NCI-H345 (cell line): Measurements from ENCODE around the gene ZDHHC18.
"Not testable (repeated sequence)": the region's sequence is repeated elsewhere in the genome, so short reads cannot be mapped to it uniquely, and the experiment has no call there.

Source experiments
- DNase-seq: peaks from one replicate; lab custom pipeline; 2025; lab: John Stamatoyannopoulos, UW

The ZDHHC18 gene

DNA sequence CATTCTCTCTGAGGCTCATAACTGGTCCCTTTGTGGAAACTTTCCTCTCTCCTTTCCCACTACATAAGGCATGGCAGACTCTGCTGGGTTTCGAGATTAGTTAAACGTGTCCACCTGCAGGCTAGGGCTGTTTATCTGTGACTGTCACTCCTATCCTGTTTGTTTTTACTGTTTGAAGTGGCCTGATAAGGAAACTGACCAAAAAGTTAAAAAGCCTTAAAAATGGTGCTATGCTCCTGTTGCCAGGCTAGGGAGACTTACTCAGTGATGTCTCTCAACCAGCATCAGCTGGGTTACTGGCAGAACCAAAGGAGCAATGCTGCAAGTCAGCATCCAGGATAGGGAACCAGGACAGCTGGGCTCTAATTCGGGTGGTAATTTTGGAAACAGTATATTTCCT, 34.9 kb upstream of the ZDHHC18 start:
- DNase-seq: no peak

DNA sequence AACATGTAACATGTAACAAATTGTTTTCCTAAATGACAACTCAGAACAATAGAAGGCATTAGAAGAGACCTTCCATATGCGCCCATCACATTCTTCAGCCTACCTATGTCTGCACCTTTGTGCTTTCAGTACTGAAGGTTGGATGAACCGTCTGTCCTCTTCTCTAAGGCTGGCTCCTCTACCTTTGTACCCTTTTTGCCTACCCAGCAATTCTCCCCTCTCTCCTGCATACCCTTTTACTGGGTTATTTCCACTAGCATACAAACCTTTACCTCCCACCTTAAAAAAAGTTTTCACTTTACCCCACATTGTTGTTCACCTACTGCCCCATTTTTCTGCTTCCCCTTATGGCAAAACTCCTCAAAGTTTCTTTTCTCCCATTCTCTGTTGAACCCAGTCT, 33.6 kb upstream of the ZDHHC18 start:
- no peak for DNase-seq

DNA sequence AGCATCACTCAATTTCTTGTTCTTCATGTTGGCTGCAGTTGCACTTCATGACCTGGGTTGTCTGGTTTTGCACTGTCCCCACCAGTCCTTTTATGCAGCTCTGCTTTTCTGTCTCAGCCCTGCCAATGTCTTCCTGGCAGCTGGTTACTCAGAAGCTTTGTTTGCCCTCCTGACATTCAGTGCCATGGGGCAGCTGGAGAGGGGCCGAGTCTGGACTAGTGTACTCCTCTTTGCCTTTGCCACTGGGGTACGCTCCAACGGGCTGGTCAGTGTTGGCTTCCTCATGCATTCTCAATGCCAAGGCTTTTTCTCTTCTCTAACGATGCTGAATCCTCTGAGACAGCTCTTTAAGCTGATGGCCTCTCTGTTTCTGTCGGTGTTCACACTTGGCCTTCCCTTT, 32.1 kb upstream of the ZDHHC18 start:
- DNase-seq: no peak

DNA sequence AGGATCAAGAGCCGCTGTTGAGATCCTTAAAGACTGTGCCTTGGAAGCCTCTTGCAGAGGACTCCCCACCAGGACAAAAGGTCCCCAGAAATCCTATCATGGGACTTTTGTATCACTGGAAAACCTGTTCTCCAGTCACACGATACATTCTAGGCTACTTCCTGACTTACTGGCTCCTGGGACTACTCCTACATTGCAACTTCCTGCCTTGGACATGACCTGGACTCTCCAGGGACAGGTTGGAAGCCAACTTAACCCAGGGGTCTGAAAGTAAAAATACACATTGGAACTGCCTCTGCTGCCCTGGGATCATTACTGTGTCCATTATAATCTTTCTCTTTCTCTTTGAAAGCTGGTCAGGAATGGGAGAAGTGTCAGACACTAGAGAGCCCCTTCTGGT, 28.9 kb upstream of the ZDHHC18 start:
- DNase-seq: no peak

DNA sequence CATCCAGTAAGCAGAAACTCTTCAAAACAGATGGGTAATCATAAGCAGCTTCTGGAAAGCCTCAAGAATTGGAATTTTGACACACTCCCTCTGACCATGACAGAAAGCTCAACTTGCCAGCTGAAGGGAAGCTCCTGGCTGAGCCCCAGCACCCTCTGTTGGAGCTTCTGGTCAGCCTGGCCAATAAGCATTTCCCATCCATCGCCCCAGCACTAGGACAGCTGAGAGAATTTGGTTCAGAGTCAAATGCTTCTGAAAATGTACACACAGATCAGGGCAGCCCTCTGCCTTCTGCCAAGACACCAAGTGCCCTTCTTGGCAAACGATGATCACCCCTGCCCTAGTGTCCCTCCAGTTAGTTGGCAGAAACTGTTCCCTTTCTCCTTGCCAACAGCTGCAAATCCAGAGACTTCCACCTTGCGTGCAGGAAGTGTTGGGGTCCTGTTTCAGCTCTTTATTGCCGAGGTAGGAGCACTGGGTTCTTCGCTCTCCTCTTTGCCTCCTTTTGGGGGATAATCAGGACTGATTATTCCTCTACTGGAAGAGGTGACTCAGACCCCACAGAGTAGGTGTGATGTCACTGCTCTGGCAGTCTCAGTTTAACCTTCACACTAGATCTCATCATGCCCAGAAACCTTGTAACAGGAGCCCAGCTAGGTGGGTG, 26.9 kb upstream of the ZDHHC18 start:
- DNase-seq: no peak

DNA sequence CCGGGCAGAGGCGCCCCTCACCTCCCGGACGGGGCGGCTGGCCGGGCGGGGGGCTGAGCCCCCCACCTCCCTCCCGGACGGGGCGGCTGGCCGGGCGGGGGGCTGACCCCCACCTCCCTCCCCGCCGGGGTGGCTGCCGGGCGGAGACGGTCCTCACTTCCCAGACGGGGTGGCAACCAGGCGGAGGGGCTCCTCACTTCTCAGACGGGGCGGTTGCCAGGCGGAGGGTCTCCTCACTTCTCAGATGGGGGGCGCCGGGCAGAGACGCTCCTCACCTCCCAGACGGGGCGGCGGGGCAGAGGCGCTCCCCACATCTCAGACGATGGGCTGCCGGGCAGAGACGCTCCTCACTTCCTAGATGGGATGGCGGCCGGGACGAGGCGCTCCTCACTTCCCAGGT, 22.6 kb upstream of the ZDHHC18 start:
- DNase-seq: not testable (repeated sequence)

DNA sequence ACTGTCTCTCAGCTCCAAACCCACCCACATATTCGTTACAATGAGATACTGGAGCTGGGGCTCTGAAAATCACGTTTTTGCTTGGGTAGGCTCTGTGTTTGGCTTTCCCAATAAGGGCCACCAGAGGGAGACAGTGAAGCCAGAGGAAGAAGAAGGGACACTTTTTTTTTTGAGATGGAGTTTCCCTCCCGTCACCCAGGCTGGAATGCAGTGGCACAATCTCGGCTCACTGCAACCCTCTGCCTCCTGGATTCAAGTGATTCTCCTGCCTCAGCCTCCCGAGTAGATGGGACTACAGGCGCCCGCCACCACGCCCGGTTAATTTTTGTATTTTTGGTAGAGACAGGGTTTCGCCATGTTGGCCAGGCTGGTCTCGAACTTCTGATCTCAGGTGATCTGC, 16.4 kb upstream of the ZDHHC18 start:
- DNase-seq: peak; percentile 51

DNA sequence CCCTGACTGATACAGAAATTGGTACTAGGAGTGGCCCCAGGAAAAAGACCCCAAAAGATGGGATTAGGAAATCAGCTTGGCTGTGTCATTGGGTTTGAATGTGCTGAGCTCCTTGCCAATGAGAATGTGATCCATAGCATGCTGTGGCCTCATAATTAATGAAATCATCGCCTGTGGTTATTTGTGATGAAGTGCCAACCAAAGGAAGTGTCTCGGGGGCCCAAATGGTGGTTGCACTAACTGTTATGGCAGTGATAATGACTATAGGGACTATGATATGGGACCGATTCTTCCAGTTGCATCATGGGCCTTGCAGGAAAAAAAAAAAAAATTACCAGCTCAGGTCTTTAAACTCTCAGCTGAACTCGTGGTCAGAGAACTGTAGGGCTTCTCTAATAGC, 15.4 kb upstream of the ZDHHC18 start:
- DNase-seq: no peak

DNA sequence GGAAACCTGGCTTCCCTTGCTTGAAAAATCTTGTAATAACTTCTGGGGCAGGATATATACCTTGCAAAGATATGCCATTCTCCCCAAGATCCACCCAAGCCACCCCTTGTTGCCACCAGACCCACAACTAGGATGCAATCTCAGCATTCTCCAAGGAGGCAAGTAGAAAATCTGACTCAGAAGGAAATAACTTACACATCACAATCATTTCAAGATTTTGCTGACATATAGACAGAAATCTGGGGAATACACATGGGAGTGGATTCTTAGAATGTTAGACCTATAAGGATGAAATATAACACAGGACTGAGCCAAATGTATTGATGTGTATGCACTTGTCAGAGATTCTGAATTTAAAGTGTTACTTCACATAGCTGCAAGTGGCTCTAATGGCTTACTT, 14.8 kb upstream of the ZDHHC18 start:
- no peak for DNase-seq

DNA sequence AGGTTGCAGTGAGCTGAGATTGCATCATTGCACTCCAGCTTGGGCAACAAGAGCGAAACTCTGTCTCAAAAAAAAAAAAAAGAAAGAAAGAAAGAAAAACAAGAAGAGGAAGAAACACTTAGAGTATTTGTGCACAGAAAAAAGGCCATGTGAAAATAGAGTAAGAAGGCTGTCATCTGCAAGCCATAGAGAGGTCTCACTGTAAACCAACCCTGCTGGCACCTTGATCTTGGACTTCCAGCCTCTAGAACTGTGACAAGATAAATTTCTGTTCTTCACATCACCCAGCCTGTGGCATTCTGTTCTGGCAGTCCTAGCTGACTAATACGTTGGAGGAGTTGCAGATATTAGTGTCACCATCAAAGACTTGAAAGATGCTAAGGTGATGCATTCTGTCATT, 12.1 kb upstream of the ZDHHC18 start:
- no peak for DNase-seq

DNA sequence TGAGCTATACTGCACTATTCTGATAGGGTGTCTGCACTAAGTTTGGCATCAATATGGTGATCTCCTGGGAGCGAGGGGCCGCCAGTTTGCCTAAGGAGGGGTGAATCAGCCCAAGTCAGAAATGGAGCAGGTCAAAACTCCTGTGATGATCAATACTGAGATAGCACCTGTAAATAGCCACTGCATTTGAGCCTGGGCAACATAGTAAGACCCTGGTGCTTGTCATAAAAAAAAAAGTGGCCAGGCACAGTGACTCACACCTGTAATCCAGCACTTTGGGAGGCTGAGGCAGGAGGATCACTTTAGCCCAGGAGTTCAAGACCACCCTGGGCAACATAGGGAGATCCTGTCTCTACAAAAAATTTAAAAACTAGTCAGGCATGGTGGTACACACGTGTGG, 11.6 kb upstream of the ZDHHC18 start:
- no peak for DNase-seq

DNA sequence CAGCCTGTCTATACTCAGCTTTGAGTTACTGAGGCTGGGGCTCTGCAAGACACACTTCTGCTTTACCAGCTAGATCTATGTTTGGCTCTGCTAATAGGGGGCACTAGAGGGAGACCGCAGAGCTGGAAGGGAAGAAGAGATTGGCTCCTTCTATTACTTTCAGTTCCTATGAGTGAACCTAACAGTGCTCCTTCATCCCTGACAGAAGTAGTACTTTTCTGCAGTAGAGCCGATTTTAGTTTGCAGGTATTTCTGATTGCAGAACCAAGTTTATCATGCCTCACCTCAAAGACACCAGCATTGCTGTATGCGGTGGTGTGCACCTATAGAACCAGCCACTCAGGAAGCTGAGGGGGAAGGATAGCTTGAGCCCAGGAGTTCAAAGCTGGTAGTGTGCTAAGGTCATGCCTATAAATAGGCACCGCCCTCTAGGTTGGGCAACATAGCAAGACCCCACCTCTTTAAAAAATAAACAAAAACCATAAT, 5.7 kb upstream of the ZDHHC18 start:
- no peak for DNase-seq

DNA sequence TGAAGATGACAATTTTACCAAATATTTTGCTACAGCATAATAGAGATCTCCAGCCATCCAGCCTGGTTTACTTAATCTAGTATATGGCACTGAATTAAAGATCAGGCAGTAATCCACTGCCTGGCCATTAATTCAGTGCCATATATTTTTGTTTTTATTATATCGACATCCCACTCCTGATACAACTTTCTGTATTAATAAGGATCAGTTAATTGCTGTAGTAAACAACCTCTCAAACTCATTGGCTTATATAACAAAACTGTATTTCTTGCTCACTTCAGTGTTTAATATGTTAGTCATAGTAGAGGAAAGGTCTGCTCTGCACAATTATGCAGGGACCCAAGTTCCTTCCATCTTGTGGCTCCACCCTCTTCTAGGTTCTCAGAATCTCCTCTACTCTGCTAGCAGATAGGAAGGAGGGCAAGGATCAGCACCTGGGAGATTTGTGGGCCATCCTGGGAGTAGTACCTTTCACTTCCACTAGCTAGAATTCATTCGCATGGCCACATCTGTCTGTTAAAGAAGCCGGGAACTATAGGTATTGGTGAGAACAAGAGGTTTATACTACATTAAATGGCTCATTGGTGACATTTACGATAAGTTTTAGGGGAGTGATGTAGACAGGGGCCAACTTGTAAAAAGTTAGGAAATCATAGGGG, 3.6 kb upstream of the ZDHHC18 start:
- no peak for DNase-seq

DNA sequence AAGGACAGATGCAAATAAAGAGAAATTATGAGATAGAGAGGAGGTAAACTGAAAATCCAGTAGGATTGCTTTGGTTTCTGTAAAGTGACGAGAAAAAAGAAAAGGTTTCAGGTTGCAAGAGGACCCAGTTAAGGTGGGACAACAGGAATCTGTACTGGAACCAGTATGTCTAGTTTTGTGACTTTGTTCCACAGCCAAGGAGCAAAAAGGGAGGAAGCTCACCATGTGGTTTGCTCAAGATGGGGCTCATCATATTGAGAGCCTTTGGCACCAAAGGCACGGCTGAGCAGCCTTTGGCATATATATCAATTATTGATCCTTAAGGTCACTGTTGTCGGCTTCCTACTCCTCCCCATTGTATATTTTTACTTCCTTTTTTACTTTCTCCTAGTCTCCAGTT, 1.8 kb upstream of the ZDHHC18 start:
- no peak for DNase-seq

DNA sequence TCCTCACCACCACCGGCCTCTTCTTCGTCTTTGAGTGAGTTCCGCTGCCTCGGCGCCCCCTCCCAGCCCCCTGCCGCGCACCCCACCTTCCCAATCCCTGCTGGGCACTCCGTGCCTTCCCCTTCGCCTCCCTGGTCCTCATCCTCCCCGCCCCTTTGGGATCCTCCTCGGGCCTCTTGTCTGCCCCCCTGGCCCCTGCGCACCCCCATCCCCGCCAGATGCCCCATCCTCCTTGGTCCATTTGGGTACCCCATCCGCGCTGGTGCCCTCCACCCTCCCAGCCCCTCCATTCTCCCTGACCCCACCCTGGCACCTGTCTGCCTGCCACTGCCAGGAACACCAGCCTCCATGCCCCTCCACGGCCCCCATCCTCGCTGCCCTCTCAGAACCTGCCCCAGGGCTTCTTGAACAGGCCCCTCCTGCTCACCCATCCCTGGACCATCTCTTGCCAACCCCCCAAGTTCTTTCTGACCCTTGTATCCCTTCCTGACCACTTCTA, 667 bp downstream of the ZDHHC18 start:
- no peak for DNase-seq

DNA sequence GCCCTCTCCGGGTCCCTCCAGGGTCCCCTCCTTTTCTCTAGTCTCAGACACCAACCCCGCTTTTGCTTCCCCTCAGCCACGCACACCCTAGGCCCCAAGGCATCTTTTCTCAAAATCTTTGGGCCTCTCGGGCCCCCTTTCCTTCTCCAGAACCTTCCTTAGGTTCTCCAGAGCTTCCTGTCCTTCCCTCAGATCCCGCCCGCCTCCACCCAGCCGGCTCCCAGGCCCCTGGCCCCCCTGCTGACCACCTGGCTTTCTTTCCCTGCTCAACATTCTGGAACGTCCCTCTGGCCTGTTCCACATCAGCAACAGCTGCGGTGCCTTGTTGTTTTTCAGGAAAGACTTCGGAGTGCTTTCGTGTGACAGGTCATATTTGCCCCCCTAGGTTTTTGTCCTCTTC, 1.2 kb downstream of the ZDHHC18 start:
- DNase-seq: no peak

DNA sequence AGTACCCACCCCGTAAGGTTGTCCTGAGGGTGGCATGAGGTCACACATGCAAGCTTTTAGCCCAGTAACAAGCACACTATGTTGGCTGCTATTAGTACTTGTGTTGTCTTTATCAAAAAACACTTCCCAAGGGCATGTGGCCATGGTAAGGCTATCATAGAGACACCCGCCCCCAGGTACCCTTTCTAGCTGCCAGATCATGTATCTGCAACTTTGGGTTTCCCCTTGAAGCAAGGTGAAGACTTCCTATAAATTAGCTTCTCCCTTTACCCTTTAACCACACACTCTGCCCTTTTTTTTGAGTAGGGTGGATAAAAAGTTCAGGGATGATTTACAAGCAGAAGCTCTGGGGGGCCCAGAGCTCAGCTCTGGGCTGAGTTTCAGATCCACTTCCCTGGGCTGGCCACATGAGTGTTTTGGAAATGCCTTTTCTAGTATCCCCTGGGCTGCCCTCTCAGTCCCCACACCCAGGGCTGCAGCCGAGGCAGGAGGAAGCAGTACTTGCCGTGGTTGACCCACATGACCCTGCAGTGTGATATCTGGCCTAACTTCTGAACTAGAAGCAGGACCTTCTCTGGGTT, 2.0 kb downstream of the ZDHHC18 start:
- no peak for DNase-seq

DNA sequence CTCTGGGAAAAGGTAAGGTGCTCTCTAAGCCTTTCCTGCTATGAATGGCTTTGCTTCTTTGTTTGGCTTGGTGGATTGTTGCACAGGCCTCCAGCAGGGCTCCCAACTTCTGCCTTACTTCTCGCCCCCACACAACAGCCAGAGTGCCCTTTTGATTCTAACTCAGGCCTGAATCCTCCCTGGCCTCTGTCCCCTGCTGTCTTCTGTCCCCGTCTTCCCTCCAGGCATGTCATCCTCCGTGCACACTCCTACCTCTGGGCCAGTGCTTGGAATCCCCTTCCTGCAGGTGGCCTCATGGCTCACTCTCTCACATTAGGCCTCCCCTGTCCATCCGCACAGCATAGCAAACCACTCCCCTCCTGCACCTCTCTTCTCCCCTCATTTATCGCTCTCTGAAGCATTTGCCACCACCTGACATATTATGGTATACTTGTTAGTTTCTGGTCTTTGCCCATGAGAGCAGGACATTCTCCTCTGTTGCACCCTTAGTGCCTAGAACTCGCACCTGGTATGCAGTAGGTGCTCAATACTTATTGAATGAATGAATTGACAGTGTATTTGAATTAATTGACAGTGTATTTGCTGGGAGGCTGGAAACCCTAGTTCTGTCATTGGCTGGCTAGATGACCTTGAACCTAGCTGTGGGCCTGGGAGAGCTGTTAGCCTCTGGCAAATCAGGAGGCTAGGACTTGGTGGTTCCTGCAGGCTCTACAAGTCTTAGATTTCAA, 2.9 kb downstream of the ZDHHC18 start:
- no peak for DNase-seq

DNA sequence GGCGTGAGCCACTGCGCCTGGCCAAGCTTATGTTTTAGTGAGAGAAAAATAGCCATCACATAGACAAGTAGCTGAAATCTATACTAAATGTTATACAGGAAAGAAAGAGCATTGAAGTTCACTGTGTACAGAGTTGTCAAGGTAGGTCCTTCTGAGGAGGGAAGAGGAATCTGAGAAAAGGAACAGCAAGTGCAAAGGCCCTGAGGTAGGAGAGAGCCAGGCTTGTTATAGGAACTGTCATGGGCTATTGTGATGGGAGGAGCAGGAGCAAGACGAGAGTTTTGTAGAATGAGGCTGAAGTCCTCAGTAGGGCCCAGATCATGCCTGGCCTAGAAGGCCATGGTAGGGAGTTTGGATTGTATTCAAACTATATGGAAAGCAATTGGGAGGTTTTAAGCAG, 4.6 kb downstream of the ZDHHC18 start:
- no peak for DNase-seq

DNA sequence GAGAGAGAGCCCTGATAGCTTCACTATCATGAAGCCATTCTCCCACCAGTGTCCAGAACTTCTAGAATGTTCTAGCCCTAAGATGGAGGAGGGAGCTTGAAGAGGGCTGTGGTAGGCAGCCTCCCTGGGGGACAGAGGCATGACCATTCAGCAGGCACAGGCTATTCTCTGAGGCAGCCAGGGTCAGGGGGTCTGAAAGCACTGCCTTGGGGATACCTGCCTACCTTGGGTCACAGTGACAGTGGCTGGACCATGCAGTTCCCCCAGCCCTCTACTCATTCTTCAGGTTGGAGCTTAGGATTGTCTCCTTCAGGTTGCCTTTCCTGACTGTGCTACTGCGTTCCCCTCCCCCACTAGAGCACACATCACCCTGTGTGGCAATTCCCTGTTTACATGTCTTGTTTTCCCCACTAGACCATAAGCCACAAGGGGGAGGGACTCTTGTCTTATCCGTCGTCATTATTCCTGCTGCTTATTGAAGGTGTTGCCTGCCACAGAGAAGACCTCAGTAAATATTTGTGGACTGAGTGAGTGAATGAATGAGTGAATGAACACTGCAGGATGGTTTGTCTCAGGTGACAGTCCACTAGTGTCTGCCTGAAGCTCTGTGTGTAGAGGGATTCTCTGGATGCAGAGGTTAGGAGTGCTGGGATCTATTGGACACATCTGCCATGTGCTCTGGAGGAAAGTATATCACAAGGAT, 5.2 kb downstream of the ZDHHC18 start:
- DNase-seq: peak; percentile 1

DNA sequence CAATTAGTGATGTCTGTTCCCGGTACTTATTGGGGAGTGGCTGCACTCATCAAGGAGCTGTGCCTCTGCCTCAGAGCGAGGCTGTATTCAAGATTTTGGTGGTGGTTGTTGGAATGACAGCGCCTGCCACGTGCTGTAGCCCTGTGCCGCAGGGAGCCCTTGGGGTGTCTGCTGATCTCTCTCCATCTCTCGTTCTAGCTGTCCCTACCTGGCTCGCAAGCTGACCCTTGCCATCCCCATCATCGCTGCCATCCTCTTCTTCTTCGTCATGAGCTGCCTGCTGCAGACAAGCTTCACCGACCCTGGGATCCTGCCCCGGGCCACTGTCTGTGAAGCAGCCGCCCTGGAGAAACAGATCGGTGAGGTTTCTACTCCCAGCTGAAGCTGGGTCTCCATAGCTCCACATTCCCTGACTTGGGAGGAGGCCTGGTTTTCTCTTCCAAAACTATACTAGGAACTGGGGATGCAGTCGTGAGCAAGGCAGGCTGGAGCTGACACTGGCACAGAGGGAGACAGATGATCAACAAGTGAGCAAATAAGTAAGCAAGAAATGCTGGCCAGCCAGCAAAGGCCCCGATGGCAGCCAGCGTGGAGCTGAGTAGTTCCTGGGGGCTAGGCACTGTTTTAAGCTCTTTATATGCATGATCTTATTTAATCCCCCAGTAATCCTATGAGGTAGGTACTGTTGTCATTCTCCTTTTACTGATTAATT, 5.9 kb downstream of the ZDHHC18 start:
- no peak for DNase-seq
